ENCODE measurements around the gene SMAP2.
"Not testable (repeated sequence)": the region's sequence is repeated elsewhere in the genome, so short reads cannot be mapped to it uniquely, and the experiment has no call there.

Gene SMAP2

DNA sequence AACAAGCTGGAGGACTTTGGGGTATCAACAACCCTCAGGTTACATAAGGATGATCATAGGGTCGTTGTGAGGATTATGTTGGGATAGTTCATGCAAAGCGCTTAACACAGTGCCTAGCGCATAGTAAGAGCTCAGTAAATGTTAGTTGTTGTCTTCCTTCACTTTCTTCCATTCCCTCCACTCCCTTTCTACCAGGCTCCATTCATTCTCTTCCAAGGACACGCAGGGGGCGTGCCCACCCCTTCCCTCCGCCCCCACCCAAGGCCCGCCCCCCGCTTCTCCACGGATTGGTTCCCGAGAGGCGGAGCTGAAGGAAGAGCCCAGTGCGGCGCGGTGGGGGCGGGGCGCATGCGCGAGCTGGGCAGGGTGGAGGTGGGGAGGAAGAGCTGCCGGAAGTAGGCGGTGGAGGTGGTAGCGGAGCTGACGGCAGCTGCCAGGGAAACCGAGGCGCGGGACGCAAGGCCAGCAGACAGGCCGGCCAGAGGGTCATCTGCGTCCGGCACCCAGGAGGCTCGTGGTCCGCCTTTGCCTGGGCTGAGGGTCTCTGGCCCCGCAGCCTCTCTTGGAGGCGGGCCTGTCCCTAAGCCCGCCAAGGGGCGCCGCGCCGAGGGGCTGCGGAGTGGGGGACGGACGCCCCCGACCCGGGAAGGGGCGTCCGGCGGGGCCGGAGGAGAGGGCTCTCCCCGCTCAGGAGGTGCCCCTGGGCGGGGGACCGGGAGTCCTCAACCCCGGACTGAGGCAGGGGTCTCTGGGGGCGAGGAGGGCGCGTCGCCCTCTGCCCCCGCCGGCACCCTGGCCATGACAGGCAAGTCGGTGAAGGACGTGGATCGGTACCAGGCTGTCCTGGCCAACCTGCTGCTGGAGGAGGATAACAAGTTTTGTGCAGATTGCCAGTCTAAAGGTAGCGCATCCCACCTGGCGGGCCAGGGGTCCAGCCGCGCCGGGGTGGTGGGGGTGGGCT lies at the start of gene SMAP2:
SMAP2 (plus strand) TSS at position 405 of the 961 bp plus-strand sequence; CDS start at position 799, 394 bp downstream.
- peak; percentile 86 to 88 for DNase-seq (ENCODE audit: low read depth in 2 of 2)

DNA sequence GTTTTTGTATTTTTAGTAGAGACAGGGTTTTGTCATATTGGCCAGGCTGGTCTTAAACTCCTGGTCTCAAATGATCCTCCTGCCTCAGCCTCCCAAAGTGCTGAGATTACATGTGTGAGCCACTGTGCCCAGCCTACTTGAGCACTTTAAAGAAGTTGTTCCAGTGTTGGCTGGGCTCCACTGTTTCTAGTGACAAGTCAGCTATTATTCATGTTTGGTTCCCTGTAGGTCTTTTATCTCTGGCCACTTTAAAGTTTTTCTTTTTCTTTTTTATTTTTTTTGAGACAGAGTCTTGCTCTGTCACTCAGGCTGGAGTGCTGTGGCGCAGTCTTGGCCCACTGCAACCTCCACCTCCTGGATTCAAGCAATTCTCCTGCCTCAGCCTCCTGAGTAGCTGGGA lies 42.1 kb upstream of the SMAP2 start:
- DNase-seq (ENCODE audit: low read depth in 2 of 2): not testable (repeated sequence)

DNA sequence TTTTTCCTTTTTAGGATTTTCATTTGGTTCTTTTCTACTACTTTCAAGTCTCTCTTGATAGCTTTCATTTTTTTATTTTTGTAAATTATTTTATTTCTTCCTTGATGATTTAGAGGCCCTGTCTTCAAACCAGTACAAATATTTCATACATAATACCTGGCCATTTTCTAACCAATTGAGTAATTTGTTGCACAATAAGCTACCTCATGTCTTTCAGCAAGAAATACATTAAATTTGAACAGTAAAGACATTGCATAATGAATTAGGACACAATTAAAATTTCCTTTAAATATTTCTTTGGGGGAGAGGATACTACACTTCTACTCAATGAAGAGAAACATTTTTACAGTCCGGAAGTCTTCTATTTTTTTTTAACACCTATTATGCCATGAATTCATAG lies 40.8 kb upstream of the SMAP2 start:
- DNase-seq (ENCODE audit: low read depth in 2 of 2): no peak

DNA sequence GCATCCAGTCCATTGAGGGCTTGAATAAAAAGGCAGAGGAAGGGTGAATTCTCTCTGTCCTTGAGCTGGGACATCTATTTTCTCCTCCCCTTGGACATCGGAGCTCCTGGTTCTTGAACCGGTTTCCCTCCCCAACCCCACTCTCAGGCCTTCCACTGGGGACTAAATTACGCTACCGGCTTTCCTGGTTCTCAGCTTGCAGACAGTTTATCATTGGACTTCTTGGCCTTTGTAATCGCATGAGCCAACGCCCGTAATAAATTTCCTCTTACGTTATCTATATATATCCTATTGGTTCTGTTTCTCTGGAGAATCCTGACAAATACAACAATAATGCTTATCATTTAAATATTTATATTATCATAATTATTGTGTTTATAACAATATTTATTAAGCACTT lies 36.1 kb upstream of the SMAP2 start:
- DNase-seq (ENCODE audit: low read depth in 2 of 2): no peak

DNA sequence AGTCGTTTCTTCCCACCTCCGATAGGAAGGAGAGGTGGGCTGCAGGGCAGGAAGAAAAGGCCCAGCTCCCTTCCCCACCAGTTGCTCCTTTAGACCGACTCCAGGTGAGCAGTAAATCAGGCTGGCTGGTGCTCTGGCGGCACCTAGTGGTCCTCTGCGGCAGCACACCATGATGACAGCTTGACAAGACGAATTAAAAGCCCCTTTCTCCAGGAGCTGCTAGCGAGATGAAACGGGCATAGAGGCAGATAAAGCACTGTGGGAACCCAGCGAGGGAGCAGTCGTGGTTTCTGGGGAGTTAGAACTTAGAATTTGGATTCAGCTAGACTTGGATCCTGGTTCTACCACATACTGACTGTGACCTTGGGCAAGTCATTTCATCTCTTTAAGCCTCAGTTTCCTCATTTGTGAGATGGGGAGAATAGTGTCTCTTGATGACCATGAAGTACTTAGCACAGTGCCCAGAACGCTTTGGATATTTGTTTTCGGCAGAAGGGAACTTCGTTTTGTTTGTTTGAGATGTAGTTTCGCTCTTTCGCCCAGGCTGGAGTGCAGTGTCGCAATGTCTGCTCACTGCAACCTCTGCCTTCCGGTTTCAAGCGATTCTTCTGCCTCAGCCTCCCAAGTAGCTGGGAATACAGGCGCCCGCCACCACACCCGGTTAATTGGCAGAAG lies 34.6 kb upstream of the SMAP2 start:
- peak; percentile 81 to 82 for DNase-seq (ENCODE audit: low read depth in 2 of 2)

DNA sequence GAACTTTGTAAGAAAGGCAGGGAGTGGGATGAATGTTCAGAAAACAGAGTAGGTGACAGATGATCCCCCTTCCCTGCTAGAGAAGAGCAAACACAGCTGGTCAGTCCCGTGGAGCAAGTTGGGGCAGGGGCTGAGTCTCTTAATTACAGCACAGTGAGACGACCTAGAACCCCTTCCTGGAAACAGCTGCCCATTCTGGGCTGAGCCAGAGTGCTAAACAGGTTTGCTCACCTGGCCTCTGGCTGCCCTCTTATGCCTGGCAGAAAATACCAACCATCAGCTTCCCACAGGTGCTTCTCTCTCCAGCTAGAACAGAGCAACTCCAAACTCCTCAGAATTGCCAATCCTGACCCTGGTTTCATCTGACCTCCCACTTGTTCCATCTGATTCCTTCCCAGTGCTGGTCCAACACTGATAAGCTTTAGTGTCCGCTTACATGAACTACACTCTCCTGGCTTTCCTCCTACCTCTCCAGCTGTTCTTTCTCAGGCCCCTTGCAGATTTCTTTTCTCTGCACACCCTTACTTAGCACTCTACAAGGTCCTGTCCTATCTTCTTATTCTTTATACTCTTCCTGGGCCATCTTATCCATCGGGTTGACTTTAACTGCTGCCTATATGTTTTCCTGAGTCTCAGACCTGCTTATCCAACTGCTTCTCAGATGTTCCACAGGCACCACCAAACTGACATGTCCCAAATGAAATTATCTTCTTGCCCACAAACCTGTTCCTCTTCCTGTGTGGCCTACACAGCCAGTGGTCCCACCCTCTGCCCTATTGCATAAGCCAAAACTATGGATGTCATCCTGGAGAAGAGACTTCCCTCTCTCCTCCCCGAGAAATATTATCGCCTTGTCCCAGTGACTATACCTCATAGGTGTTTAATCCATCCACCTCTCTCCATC lies 33.9 kb upstream of the SMAP2 start:
- DNase-seq (ENCODE audit: low read depth in 2 of 2): no peak

DNA sequence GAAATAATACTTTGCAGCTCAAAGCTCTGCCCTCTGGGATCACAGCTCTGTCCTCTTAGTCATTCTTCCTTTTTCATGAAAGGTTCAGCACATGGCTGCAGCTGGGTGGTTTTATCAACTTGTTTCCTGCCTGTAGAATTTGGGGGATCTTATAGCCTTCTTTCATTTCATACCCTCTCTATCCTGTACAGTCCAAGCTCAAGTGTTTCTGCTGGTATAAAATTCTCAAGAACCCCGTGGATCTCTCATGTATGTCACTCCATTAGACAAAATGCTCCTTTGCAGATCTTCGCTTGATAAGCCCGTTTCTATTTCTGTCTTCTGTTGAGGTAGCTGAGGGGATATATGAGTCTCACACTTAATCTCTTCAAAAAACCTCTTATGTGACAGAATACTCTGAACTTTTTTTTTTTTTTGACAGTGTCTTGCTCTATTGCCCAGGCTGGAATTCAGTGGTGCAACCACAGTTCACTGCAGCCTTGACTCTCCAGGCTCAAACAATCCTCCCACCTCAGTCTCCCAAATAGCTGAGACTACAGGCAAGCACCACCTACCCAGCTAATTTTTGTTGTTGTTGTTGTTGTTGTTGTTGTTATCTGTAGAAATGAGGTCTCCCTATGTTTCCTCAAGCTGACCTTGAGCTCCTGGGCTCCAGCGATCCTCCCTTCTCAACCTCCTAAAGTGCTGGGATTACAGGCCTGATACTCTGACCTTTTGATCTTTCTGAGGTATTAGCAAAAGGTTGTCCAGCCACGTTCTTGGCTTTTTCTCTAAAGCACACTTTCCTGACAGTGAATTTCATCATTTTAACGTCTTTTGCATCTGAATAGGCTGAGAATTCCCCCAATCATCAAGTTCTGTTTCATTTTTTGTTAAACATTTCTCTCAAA lies 31.8 kb upstream of the SMAP2 start:
- no peak for DNase-seq (ENCODE audit: low read depth in 2 of 2)

DNA sequence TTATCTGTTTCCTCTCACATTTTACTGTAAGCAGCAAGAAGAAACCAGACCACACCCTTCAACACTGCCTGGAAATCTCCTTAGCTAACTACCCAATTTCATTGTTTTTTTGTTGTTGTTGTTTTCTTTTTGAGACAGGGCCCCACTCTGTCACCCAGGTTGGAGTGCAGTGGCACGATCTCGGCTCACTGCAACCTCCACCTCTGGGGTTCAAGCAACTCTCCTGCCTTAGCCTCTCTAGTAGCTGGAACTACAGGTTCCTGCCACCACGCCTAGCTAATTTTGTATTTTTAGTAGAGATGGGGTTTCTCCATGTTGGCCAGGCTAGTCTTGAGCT lies 31.2 kb upstream of the SMAP2 start:
- not testable (repeated sequence) for DNase-seq (ENCODE audit: low read depth in 2 of 2)

DNA sequence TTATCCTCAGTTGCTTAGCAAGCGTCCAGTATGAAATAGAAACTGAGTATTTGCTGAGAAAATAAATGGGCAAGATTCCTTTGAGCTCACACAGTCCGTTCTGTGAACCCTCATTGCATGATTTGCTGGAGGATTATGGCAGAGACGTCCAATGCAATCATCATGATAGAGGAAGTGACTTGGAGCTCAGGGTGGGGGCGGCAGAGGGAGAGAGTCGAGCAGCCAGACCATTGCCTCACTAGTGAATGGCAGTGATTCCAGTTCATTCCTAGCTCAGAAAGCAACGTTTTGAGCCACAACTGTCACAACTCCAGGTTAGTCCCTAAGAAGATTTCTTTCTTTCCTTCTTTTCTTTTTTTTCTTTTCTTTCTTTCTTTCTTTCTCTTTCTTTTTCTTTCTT lies 28.9 kb upstream of the SMAP2 start:
- no peak for DNase-seq (ENCODE audit: low read depth in 2 of 2)

DNA sequence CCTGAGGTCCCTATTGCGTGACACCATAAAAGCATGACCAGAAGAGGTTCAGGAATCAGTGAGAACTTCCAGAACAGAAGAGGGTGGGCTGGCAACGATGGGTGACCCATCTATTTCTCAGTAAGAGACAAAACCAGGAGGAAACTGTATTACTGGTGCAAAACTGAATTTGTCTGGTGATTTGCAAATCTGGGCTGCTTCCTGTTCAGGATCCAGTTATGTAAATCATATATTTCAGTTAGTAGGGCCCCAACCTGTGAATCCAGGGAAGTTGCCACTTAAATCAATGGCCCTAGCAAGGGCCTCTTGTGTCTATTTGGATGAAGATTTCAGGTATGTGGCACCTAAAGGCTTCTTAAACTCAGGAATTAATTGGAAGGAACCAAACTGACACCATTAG lies 23.1 kb upstream of the SMAP2 start:
- no peak for DNase-seq (ENCODE audit: low read depth in 2 of 2)

DNA sequence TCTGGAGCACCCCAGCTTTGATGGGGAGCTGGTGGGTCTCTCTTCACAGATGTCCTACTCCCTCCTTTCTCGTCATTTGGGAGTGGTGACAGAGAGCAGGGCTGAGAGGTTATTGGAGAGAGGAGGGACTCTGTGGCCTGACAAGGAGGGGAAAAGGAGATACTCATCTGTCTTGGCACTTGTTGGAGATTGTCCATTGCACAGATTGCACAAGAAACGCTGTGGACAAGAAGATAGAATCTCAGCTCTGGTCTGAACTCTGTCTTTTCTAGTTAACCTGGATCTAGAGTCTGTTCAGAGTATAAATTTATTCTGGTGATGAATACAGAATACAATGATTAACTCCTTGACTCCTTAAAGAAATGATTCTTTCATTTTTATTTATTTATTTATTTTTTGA lies 22.4 kb upstream of the SMAP2 start:
- no peak for DNase-seq (ENCODE audit: low read depth in 2 of 2)

DNA sequence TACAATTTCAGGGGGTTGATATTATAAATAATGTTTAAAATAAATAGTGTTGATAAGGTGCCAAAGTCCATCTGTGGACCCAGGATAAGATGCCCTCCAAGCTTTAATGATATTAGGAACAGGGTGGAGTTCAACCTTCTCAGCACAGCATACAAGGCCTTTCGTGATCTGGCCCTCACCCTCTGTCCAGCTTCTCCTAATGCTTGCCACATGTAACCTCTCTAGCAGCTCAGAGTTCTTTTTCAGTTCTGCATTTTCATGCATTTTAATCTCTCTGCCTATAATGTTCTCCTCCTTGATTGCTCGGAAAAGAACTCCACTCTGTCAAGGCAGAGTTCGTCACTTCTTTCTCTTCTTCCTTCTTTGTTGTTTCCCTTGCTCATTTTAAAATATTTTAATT lies 21.4 kb upstream of the SMAP2 start:
- no peak for DNase-seq (ENCODE audit: low read depth in 2 of 2)

DNA sequence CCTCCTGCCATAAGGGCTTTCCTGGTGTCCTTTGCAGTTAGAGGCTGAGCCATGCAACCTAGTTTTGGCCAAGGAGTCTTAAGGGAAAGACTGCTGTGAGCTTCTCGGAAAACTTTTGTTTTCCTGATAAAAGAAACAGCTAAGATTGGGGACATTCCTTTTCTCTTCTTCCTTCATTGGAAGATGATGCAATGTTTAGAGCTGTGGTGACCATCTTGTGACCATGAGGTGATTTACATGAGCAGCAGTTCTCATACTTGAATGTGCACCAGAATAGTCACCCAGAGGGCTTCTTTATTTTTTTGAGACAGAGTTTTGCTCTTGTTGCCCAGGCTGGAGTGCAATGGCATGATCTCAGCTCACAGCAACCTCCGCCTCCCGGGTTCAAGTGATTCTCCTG lies 20.4 kb upstream of the SMAP2 start:
- no peak for DNase-seq (ENCODE audit: low read depth in 2 of 2)

DNA sequence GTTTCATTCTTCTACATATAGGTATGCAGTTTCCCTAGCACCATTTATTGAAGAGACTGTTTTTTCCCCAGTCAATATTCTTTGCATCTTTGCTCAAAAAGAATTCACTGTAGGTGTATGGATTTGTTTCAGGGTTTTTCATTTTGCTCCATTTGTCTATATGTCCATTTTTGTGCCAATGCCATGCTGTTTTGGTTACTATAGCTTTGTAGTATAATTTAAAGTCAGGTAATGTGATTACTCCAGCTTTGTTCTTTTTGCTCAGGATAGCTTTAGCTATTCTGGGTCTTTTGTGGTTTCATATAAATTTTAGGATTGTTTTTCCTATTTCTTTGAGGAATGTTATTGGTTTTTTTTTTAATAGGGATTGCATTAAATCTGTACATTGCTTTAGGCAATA lies 15.9 kb upstream of the SMAP2 start:
- DNase-seq (ENCODE audit: low read depth in 2 of 2): no peak

DNA sequence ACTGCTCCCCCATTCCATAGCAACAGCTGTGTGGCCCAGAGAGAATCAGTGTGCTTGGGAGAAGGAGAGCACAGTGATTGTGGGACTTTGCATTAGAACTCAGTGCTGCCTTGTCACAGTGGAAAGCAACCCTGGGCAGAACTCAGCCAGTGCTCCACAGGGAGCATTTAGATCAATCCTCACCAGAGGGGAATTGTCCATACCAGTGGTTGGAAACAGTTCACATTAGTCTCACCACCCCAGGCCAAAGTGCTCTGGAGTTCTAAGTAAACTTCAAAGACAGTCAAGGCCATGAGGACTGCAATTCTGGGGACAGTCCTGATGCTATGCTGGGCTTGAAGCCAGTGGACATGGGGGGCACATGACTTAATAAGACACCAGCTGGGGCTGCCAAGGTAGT lies 12.9 kb upstream of the SMAP2 start:
- no peak for DNase-seq (ENCODE audit: low read depth in 2 of 2)

DNA sequence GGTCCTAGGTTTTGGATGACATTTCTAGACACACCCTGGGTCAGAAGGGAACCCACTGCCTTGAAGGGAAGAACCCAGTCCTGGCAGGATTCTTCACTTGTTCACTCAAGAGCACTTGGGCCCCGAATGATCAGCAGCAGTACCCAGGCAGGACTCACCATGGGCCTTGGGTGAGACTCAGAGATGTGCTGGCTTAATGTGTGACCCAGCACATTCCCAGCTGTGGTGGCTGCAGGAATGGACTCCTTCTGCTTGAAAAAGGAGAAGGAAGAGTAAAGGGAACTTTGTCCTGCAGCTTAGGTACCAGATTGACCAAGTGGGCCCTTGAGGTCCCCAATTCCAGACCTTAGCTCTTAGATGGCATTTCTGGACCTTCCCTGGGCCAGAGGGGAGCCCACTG lies 12.3 kb upstream of the SMAP2 start:
- no peak for DNase-seq (ENCODE audit: low read depth in 2 of 2)

DNA sequence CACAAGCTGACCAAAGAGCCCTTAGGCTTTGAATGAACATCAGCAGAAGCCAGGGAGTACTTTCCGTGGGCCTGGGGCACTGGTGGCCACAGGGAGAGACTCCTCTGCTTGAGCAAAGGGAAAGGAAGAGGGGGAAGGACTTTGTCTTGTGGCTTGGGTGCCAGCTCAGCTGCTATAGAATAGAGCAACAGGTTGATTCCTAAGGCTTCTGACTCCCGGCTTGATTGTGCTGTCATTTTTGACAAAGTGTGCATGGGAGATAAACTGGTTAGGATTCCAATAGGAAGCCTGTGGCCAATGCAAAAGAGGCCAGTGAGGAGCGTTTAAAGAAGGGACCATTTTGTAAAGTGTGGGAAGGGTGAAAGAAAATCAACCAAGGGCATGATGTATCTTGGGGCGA lies 11.9 kb upstream of the SMAP2 start:
- DNase-seq (ENCODE audit: low read depth in 2 of 2): no peak

DNA sequence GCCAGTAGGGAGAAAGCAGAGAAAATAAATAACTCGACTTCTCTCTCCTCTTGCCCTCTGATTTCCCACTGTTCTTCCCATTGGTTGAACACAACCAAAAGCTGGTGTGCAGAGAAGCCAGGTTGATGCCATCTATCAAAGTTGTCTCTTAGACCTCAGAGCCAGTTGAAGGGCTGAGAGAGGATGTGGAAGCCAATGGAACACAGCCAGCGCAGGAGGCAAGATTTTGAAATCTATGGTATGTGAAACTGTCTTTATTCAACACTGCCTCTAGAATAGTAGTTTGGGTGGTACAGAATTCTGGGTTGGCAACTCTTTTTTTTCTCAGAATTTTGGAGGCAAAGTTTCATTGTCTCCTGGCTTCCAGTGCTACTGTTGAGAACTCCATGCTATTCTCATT lies 11.3 kb upstream of the SMAP2 start:
- DNase-seq (ENCODE audit: low read depth in 2 of 2): no peak

DNA sequence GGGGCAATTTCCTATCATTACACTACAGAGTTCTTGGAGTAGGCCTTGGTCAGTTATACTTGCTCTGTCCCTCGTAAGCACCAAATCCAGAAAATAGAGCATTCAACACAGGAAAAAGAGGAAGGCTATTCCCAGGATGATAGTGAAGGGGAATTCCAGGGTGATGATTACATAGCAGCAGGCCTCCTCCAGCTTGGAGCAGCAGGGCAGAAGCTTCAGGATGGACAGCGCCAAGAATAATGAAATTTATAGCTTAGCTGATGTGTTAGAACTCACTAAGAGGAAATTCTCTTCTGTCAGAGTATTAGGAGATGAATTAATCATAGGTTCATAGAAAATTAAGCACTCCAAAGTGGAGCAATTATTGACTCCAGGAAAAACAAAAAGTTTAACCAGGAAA lies 10.8 kb upstream of the SMAP2 start:
- DNase-seq (ENCODE audit: low read depth in 2 of 2): no peak

DNA sequence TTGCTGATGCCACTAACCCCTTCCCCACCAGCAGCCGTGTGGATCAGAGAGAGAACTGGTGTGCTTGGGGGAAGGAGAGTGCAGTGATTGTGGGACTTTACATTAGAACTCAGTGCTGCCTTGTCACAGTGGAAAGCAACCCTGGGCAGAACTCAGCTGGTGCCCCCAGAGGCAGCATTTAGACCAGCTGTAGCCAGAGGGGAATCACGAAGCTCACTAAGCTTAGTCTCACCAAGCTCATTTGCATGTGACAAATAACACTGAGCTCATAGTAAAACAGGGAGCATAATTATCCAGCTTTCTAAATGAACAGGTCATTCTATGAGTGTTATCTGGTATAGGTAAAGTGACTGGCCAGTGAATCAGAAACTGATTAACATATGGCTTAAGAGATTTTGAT lies 9.8 kb upstream of the SMAP2 start:
- no peak for DNase-seq (ENCODE audit: low read depth in 2 of 2)

DNA sequence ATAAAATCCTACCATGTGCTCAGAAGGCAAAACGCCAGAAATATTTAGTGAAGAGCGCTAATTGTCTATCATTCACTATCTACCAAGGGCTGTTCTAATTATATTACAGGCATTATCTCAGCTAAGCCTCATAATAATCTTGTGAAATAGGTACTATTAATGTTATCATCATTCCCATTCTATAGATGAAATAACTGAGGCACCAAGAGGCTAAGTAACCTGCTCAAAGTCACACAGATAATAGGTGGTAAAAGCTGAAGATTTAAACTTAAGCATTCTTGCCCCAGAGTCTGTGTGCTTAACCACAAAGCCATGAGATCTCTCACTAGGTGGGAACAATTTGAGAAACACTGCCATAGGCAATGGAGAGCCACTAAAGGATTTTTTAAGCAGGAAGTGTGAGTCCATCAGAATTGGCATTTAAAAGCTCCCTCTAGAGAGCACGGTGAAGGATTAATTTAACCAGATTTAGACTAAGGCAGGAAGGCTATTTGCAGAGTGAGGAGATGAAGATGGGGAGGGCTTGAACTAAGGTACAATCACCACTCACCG lies 1.7 kb upstream of the SMAP2 start:
- DNase-seq (ENCODE audit: low read depth in 2 of 2): no peak
